Measurements from ENCODE around the gene SV2C.
"Not testable (repeated sequence)": the region's sequence is repeated elsewhere in the genome, so short reads cannot be mapped to it uniquely, and the experiment has no call there.

The SV2C gene

DNA sequence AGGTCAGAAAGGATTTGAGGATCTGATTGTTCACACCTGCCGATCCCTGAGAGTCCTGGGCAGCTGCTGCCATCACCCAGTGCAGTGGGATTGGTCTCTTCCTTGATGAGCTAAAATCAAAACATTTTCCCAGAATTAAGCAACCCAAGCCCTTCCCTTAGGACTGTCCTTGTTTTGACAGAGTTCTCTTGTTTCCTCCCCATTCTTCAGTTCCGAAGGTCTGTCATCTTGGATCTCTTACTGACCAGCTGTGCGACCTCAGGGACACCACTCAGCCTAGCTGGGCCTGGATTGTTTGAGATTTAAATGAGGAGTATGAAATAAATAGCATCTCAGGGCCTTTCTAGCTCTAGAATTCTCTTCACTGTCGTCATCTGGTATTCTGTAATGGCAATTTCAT lies 229.6 kb downstream of the SV2C start:
- no peak for DNase-seq

DNA sequence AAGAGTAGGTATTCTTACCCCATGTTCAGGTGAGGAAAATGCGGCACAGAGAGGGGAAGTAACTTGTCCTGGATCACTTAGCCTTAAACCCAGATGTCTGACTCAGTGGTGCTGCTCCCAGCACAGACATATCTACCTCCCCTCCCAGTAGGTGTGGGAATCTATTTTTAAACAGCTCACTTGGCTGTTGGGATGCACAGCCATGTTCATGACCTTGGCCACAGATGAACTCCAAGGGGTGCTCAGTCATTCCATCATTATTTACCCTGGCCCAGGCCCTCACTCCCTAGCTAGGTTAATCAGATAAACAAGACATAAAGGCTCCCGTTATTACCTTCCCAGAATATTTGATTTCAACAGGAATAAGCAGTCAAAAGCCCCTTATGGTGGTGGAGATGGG lies 231.5 kb downstream of the SV2C start:
- DNase-seq: no peak

DNA sequence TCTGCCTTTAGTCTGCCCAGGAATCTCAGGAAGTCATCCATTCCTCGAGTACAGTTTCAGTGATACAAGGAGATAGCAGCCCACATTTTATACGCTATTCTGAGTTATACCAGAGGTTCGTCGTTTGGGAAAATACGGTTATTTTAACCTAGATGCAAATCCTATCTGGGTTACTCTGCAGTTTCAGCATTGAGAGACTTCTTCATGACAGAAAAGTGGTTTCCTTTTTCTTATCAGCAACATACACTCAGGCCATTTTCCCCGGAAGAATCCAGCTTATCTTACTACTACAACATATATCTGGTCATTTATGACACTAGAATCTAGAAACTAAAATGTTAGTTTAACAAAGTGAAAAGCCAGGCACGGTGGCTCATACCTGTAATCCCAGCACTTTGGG lies 236.5 kb downstream of the SV2C start:
- no peak for DNase-seq

DNA sequence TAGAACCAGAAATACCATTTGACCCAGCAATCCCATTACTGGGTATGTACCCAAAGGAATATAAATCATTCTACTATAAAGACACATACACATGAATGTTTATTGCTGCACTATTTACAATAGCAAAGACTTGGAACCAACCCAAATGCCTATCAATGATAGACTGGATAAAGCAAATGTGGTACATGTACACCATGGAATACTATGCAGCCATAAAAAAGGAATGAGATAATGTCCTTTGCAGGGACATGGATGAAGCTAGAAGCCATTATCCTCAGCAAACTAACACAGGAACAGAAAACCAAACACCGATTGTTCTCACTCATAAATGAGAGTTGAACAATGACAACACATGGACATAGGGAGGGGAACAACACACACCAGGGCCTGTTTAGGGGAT lies 240.3 kb downstream of the SV2C start:
- DNase-seq: not testable (repeated sequence)

DNA sequence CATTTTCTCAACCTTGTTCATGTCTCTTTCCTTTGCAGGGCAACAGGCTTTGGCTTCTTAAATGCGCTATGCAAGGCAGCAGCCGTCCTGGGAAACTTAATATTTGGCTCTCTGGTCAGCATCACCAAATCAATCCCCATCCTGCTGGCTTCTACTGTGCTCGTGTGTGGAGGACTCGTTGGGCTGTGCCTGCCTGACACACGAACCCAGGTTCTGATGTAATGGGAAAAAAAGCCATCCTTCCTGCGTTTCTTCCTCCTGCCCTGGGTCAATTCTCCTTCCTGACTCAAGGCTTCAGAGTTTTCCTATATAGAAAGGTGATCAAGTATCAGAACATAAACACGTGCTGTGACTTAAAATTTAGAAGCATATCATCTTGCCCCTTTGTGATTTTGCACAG lies 242.1 kb downstream of the SV2C start:
- no peak for DNase-seq

DNA sequence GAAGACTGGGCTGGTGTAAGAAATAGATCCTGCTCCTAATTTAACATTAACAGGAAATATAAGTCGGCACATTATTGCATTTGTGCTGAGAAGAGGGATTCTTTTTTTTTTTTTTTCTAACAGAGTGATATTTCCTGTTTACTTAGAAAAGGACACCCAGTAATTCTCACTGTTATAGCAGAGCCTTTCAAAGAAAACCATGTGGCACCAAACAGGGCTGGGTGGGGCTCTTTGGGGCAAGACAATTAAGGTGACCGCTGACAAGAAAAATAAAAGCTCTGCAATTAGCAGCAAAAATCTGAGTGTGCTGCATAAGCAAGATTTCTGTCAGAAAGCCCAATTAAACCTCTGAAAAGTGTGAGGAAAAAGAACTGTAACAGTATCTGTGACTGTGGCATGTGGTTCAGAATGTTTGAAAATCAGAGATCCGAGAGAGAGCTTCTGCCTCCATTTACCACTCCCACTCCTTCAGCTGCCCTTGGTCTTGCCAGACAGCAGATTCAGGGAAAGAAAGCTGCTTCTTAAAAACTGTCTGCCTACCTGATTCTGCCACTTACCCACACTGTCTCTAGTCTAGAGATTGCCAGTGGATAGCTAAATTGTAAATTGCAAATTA lies 242.8 kb downstream of the SV2C start:
- no peak for DNase-seq

DNA sequence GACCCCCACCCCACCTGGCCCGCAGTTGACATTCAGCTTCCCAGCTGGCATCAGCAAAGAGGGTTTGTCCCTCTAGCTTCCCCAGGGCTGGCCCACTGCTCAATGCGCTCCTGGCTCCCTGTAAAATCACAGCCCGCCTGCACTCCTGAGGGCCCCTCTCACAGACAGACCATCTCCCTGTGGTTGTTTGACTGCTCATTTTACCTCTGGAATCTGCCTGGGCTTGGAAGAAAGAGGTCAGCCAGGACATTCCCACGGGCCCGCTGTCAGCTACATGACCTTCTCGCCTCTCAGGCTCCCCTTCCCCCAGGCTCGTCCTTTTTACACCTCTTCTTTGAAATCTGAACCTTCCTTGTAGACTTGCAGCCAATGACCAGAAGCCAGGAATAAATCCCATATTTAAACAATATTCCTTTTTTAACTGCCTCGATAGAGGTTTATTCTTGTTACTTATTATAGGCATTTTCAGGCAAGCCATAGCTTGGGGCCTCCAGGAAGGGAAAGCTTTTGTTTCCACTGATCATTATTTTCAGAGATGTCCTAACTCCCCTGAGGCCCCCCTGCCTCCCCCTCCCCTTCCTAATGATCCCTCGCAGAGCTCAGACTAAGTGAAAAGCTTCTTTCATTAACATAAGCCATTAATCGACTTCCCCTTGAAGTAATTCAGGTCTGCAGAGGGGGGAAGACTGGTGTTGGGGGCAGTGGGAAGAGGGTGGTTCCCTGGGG lies 243.6 kb downstream of the SV2C start:
- peak; percentile 45 for DNase-seq

DNA sequence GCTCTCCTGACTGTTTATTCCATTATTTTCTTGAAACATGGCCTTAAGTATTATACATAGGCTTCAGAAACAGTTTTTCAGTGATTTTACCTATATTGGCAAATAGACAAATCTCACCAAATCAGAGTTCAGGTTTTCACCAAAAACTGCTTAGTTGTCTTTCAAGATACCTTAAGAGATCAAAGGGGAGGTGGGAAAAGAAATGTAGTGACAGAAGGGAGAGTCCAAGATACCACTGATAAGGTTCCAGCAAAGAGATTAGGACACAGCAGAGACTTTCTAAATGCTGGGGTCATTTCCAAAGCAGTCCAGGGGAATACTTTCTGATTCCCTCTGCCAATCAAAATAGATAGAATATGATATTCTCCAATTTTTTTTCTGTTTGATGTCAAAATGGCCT lies 246.2 kb downstream of the SV2C start:
- DNase-seq: no peak

DNA sequence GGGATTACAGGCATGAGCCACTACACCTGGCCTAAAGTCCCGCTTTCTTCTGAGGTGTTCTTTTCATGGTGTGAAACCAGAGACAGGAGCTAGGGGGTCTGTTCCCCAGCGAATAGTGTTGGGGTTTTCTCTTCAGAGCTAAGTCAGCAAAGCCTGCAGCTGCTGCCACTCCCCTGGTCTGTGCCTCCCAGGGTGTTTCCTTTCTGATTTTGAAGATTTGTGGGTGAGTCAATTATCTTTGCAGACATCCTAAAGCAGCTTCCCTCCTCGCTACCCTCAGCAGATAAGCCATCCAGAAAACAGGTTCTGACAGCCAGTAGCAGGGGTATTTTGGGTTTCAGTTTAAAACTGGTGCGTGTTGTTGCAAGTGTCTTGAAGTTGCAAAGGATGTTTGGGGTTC lies 247.9 kb downstream of the SV2C start:
- no peak for DNase-seq

DNA sequence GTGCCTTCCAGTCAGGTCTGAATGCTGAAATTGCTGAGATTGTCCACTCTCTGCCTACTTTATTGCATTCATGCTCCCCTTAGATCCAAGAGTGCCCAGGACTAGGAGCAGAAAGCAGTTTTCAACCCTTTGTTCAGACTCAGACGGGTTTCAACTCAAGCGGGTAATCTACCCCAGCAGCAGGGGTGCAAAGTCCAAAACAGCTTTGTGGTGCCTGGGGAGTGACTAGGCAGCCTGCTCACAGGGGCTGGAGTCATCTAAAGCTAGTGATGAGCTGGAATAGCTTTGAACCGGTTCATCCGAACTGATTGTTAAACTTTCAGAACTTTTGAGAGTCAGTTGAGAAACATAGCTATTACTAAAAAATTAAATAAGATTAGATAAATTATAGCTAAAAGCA lies 248.9 kb downstream of the SV2C start:
- DNase-seq: no peak

DNA sequence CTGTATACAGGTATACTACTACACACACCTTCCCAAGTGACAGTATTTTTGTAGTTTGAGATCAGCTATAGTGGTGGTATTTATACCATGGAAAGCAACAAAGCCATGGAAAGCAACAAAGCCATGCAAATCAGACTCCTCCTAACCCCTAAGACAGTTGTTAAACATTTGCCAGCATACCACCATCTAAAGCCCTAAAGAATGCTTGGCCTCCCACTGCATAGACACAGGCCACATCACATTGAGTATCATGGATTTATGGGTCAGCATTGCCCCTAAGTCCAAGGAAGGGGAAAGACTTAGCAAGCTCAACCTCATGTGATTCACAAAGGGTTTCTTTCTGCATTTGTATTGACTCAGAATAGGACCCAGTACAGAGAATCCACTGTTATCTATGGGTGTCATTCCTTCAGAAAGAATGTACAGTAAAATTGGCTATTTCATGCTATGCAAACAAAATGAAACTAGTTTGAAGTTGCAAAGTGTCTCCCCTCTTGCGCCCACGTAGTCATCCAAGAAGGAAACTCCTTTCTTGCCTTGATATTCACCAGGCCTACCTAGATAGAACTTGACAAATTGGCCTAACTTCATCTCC lies 249.5 kb downstream of the SV2C start:
- no peak for DNase-seq

DNA sequence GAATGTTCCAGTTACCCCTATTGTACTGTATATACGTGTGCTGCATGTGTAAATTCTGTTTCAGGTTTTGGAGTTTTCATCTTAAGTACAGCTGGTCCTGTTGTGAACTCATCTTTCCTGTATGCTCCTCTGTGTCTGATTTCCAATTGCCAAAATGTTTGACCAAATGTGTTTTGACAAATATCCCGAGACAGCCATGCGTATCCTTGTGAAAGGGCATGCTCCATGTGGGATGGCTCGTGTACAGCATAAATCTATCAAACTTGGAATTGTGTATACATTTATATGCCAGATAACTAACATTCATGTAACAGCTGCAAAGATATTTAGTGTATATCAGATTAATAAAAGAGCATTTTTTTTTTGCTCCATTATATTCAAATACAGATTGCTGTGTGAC lies 250.4 kb downstream of the SV2C start:
- no peak for DNase-seq

DNA sequence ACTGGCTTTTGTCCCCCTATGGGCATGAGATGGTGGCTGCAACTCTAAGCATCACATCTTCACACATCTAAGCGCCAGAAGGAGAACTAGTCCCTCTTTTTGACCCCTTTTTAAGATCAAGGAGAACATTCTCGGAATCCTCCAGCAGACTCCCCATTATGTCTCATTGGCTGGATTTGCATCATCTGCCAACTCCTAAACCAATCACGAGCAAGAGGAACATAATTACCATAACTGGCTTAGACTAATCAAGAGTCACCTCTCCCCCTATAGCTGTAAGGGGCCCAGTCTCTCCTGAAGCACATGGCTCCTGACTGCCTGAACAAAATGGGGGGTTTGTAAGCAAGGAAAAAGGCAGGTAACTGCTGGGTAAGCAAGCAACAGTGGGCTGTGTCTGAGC lies 251.4 kb downstream of the SV2C start:
- no peak for DNase-seq

DNA sequence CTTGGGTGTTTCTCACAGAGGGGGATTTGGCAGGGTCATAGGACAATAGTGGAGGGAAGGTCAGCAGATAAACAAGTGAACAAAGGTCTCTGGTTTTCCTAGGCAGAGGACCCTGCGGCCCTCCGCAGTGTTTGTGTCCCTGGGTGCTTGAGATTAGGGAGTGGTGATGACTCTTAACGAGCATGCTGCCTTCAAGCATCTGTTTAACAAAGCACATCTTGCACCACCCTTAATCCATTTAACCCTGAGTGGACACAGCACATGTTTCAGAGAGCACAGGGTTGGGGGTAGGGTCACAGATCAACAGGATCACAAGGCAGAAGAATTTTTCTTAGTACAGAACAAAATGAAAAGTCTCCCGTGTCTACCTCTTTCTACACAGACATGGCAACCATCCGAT lies 252.3 kb downstream of the SV2C start:
- not testable (repeated sequence) for DNase-seq

DNA sequence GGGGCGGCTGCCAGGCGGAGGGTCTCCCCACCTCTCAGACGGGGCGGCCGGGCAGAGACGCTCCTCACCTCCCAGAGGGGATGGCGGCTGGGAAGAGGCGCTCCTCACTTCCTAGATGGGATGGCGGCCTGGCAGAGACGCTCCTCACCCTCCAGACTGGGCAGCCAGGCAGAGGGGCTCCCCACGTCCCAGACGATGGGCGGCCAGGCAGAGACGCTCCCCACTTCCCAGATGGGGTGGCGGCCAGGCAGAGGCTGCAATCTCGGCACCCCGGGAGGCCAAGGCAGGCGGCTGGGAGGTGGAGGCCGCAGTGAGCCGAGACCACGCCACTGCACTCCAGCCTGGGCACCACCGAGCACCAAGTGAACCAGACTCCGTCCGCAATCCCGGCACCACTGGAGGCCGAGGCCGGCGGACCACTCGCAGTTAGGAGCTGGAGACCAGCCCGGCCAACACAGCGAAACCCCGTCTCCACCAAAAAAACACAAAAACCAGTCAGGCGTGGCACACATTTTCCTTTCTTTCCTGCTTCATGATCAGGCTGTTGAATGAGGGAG lies 253.1 kb downstream of the SV2C start:
- not testable (repeated sequence) for DNase-seq

DNA sequence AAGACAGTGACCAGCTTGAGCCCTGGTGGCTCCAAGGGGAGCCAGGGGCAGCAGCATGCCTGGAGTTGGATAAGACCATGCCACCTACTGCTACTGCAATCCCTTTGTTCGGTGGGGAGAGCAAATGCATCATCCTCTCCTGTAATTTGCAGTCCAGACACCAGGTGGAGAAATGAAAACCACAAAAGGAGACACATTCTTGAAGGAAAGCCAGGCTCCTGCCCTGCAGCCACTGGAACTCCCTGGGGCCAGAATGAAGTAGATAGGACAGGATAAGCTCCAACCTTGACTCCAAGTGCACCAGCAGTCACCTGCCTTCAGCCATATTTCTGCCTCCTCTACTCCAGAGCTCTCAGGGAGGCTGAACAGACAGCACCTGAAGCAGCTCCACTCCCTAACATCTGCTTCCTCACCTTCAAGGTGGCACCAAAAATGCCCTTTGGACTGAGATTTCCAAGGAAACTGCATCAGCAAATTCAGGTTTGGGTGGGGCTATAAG lies 254.8 kb downstream of the SV2C start:
- no peak for DNase-seq

DNA sequence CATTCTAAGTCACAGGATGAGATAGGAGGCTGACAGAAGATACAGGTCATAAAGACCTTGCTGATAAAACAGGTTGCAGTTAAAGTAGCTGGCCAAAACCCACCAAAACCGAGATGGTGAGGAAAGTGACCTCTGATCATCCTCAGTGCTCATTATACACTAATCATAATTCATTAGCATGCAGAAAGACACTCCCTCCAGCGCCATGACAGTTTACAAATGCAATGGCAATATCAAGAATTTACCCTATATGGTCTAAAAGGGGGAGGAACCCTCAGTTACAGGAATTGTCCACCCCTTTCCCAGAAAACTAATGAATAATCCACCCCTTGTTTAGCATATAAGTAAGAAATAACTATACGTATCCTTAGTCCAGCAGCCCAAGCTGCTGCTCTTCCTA lies 256.7 kb downstream of the SV2C start:
- no peak for DNase-seq

DNA sequence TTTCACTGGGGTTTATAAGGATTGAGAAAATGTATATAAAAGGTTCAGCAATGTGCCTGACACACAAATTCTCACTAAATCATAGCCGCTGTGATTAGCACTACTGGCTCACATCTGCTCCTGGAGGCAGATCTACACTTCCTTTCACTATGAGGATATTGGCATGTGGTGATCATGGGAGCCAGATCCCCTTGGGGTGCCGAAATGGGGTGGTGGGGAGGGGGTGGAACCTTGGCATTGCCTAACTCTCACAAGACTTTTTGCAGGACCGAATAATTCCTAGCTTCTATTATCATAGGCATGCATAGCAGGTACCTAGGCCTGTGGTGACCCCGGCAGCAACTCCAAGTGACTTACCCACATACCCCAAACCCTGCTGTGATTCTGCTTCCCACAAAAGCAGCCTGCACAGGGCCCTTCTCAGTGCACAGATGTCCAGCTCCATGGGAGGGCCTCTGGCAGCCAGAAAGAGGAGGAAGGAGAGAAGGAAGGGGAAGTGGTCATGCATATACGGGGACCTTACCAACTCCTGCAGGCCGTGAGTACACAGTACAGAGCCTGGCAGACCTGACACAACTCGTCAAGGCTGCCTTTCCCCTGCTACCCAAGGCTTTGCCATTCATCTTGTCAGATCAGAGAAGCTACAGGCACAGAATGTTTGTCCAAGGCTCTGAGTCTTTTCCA lies 258.6 kb downstream of the SV2C start:
- DNase-seq: no peak

DNA sequence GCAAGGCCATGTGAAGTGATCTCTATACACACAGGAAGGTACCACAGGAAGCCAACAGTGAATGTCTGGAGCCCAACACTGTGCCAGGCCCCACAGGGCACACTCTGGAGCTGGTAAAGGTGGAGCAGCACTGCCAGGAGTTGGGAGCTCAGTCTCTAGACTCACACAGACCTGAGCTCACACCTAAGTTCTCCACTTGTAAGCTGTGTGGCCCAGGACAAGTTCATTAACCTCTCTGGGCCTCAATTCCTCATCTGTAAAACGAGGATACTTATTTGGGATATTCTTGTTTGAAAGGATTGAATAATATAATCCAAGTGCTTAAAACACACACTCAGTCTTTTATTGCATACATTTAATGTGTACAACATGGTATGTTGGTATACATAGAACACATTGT lies 259.3 kb downstream of the SV2C start:
- no peak for DNase-seq

DNA sequence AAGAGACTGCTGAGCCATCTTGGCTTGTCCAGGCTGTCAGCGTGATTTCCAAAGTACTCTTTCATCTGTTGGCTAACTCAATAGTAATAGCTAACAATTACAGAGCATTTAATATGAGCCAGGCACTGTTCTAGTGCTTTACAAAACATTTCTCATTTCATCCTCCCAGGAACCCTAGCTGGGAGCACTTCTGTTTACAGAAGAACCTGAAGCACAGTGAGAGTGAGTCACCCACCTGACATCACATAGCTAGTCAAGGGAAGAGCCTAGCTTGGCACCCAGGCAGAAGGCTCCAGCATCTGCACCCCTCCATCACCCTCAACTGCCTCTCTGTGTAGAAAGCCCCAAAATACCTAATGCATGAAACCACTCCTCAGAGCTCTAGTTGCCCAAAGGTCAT lies 262.4 kb downstream of the SV2C start:
- no peak for DNase-seq

DNA sequence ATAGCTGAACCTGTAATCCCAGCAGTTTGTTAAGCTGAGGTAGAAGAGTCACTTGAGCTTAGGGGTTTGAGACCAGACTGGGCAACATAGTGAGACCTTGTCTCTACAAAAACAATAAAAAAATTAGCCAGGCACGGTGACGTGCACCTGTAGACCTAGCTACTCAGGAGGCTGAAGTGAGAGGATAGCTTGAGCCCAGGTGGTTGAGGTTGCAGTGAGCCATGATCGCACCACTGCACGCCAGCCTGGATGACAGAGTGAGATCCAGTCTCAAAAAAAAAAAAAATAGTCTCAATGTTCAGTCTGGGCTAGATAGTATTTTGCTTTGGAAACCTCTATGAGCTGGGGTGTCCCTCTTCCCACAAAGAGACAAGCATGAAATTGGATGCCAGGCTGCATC lies 268.0 kb downstream of the SV2C start:
- DNase-seq: no peak

DNA sequence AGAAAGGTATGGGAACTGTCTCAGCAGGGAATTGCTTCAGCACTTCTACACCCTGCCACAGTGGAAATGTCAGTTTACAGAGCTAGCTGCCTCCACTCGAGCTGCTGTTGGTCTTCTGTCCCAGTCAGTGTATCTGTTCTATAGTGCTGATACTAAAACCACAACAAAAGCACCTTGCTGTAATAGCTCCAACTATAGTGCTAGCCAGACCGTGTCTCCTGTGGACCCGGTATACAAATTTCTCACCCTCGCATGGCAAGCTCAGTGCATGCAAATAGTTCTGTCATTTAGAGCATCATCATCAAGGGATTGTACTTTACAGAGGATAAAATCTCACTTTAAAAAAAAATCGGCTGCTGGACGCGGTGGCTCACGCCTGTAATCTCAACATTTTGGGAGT lies 268.4 kb downstream of the SV2C start:
- no peak for DNase-seq

DNA sequence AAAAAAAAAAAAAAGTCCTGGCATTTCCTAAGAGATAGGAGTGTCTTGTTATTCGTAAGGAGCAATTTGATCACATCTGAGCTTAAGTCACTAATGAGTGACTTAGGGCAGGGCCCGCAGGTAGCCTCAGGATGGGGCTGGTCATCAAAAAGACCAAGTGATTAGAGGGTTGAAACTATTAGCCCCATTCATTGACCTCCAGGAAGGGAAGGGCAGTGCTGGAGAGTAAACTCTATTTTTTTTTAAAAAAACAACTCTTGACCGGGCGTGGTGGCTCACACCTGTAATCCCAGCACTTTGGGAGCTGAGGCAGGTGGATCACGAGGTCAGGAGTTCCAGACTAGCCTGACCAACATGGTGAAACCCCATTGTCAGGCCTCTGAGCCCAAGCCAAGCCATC lies 273.7 kb downstream of the SV2C start:
- DNase-seq: no peak

All from left hindlimb (tissue), 1 donor.